OCI-LY7 (cell line): ENCODE measurements around the gene TTLL10. TPM values are rescaled to one million over a fixed set of nuclear protein-coding genes. Genes with fewer than 3 reads are reported as not detected.

Source experiments
- BruUV-seq: library from RNA; stranded (reverse); fragments of 400-500 nt; replicated peaks from 2 replicates; lab custom pipeline; 2021; lab: Mats Ljungman, UMichigan
- CTCF ChIA-PET: fragments of 300-600 bp; sonication (Branson Sonifier 250); formaldehyde crosslinking; loops from one replicate; lab custom pipeline; 2022; ENCODE audit warnings: antibody characterized with exemption; ENCODE audit not compliant: unreplicated experiment; lab: Charles Lee
- POLR2A ChIA-PET: fragments of 300-600 bp; sonication (Branson Sonifier 250); formaldehyde crosslinking; loops from one replicate; lab custom pipeline; 2022; ENCODE audit warnings: antibody characterized with exemption; lab: Charles Lee
- DNase-seq: peaks from one replicate; pipeline ENCODE4 v3.0.0-alpha.2; 2015; ENCODE audit warnings: low spot score
- H2AFZ ChIP-seq: fragments of 200-600 bp; sonication (generic), shearing (Covaris generic); 2 replicates; pipeline ENCODE4 v1.6.1; 2014; ENCODE audit warnings: mild to moderate bottlenecking, antibody characterized with exemption, low read length, moderate library complexity
- H3K27ac ChIP-seq: fragments of 200-600 bp; sonication (generic); 2 replicates; pipeline ENCODE4 v1.5.1; 2014; ENCODE audit warnings: mixed run types, low read depth, mild to moderate bottlenecking, moderate library complexity, low read length, inconsistent platforms; ENCODE audit not compliant: poor library complexity, severe bottlenecking
- H3K36me3 ChIP-seq: fragments of 200-600 bp; sonication (generic); 2 replicates; pipeline ENCODE4 v1.6.1; 2014; ENCODE audit warnings: mild to moderate bottlenecking, antibody characterized with exemption, low read length, moderate library complexity, mixed read lengths; ENCODE audit not compliant: insufficient read depth
- H3K4me1 ChIP-seq: fragments of 200-600 bp; sonication (generic); 2 replicates; pipeline ENCODE4 v1.5.1; 2014; ENCODE audit warnings: mild to moderate bottlenecking, low read length; ENCODE audit not compliant: insufficient read depth, poor library complexity, severe bottlenecking
- H3K4me2 ChIP-seq: fragments of 200-600 bp; sonication (generic); 2 replicates; pipeline ENCODE4 v1.6.1; 2014; ENCODE audit warnings: mild to moderate bottlenecking, low read length
- H3K4me3 ChIP-seq: fragments of 200-600 bp; sonication (generic); 2 replicates; pipeline ENCODE4 v1.5.1; 2014; ENCODE audit warnings: mild to moderate bottlenecking, low read depth, low read length; ENCODE audit not compliant: poor library complexity, severe bottlenecking
- H3K79me2 ChIP-seq: fragments of 200-600 bp; sonication (generic); 2 replicates; pipeline ENCODE4 v1.6.1; 2016; ENCODE audit warnings: low read depth, mild to moderate bottlenecking, low read length, moderate library complexity, mixed read lengths; ENCODE audit not compliant: insufficient read depth
- H3K9me2 ChIP-seq: fragments of 200-600 bp; sonication (generic); 2 replicates; pipeline ENCODE4 v1.6.1; 2016; ENCODE audit warnings: mild to moderate bottlenecking, low read length, mixed read lengths; ENCODE audit not compliant: insufficient read depth
- H3K9me3 ChIP-seq: fragments of 200-600 bp; sonication (generic); 2 replicates; pipeline ENCODE4 v1.6.1; 2014; ENCODE audit warnings: mild to moderate bottlenecking, mixed run types, low read length, mixed read lengths
- H4K20me1 ChIP-seq: fragments of 200-600 bp; sonication (generic); 2 replicates; pipeline ENCODE4 v1.6.1; 2014; ENCODE audit warnings: mild to moderate bottlenecking, antibody characterized with exemption, low read length, moderate library complexity, mixed read lengths; ENCODE audit not compliant: insufficient read depth
- CTCF ChIP-seq: fragments of 200-600 bp; sonication (generic); conservative IDR thresholded peaks from 2 replicates; pipeline ENCODE4 v1.5.1; 2014; ENCODE audit warnings: mild to moderate bottlenecking, antibody characterized with exemption, low read length, moderate library complexity, mixed read lengths
- EZH2phosphoT487 ChIP-seq: fragments of 200-600 bp; sonication (generic); IDR thresholded peaks from 2 replicates; pipeline ENCODE4 v1.6.1; 2018; ENCODE audit warnings: low read depth, borderline replicate concordance, mild to moderate bottlenecking, mixed run types, antibody characterized with exemption, low read length, moderate library complexity, mixed read lengths
- intact Hi-C: fragments of 100-400 bp; cut with micrococcal nuclease; formaldehyde crosslinking; loops from one replicate; pipeline ENCODE4 v1.10.0; 2022; ENCODE audit not compliant: unreplicated experiment
- total RNA-seq, 2 experiments: library from RNA; depleted of rRNA in 1 of 2; stranded (reverse); fragments of >200 nt in 1 of 2; shearing (Covaris generic) in 1 of 2; gene quantifications; 2 replicates each; pipeline ENCODE4 v1.2.3, GENCODE V29; 2014 to 2022

The TTLL10 gene
- total RNA-seq, 2 experiments from 2014 or later = not detected

- BruUV-seq = no TSS peak
- H3K4me1 ChIP-seq = no peaks in the 10 kb centered on the region
- TF ChIP-seq EZH2phosphoT487 (no peak), CTCF (no peak)
- H4K20me1 ChIP-seq = no peaks in the 10 kb centered on the region
- no peaks in the 10 kb centered on the region for H3K9me2 ChIP-seq
- H3K4me2 ChIP-seq = no peak overlapping the region
- ChIA-PET POLR2A (interaction anchor here (0.5 to 1.0 kb wide), 2 partner anchors 15 to 91 kb away, joined by 3 read pairs; no protein-coding TSS in a partner anchor), CTCF (no interaction called here)
- H3K9me3 ChIP-seq = no peaks in the 10 kb centered on the region
- H3K4me3 ChIP-seq = no peak overlapping the region
- H3K36me3 ChIP-seq = no peaks in the 10 kb centered on the region
- intact Hi-C loops = no loop called here
- no peaks in the 10 kb centered on the region for H3K79me2 ChIP-seq
- no peak overlapping the region for H2AFZ ChIP-seq
- H3K27ac ChIP-seq = no peak overlapping the region
- no peak for DNase-seq
These were observed 44.3 kb upstream of the TTLL10 start for GRCh38 chr1:1129381-1129821.

GRCh38 chr1:1130206-1131120, 43.2 kb upstream of the TTLL10 start:
- TF ChIP-seq EZH2phosphoT487 = no peak
- no peak for TF ChIP-seq CTCF
- DNase-seq = no peak
- no peaks in the 10 kb centered on the region for H3K79me2 ChIP-seq
- ChIA-PET POLR2A (interaction anchor here (1.0 kb wide), 1 partner anchor 14 kb away, joined by 3 read pairs; no protein-coding TSS in a partner anchor), CTCF (no interaction called here)
- H3K9me3 ChIP-seq = no peaks in the 10 kb centered on the region
- intact Hi-C loops = no loop called here
- no peak overlapping the region for H3K27ac ChIP-seq
- no peak overlapping the region for H3K4me3 ChIP-seq
- H3K36me3 ChIP-seq = no peaks in the 10 kb centered on the region
- H4K20me1 ChIP-seq = no peaks in the 10 kb centered on the region
- no peak overlapping the region for H2AFZ ChIP-seq
- no TSS peak for BruUV-seq
- H3K9me2 ChIP-seq = no peaks in the 10 kb centered on the region
- H3K4me2 ChIP-seq = no peak overlapping the region
- no peaks in the 10 kb centered on the region for H3K4me1 ChIP-seq
